ENCODE data around the gene GNG7.

GRCh38 chr19:2577722-2578335, 124.7 kb downstream of the GNG7 start:
- TF ChIP-seq TSHZ2 (CRISPR knock-in tag; IDR thresholded peaks at IDR 0.05) (no peak), TOX (CRISPR knock-in tag; IDR thresholded peaks at IDR 0.05; ENCODE audit: borderline replicate concordance) (no peak), PATZ1 (CRISPR knock-in tag; IDR thresholded peaks at IDR 0.05; ENCODE audit: borderline replicate concordance) (no peak), CSRNP3 (CRISPR knock-in tag; IDR thresholded peaks at IDR 0.05) (no peak), ZFP30 (CRISPR knock-in tag; IDR thresholded peaks at IDR 0.05) (no peak), TCF4 (CRISPR knock-in tag; IDR thresholded peaks at IDR 0.05; ENCODE audit: borderline replicate concordance) (no peak), RARB (CRISPR knock-in tag; IDR thresholded peaks at IDR 0.05) (no peak), POU6F1 (CRISPR knock-in tag; IDR thresholded peaks at IDR 0.05; ENCODE audit: borderline replicate concordance, low read depth) (no peak), CSDC2 (CRISPR knock-in tag; IDR thresholded peaks at IDR 0.05) (no peak), ISL1 (CRISPR knock-in tag; IDR thresholded peaks at IDR 0.05) (no peak)
